GM23248 (cell line): ENCODE data around the gene PEX12.

Source experiments
- EZH2 ChIP-seq: fragments of 200-600 bp; sonication (generic); IDR thresholded peaks from 2 replicates; pipeline ENCODE4 v1.6.1; 2018; ENCODE audit warnings: antibody characterized with exemption, mild to moderate bottlenecking; ENCODE audit not compliant: insufficient read depth, poor library complexity, severe bottlenecking
- EZH2phosphoT487 ChIP-seq: fragments of 200-600 bp; sonication (generic); IDR thresholded peaks from 2 replicates; pipeline ENCODE4 v1.6.1; 2018; ENCODE audit warnings: antibody characterized with exemption, moderate library complexity, mild to moderate bottlenecking, low read depth; ENCODE audit not compliant: insufficient read depth

- TF ChIP-seq EZH2phosphoT487 (no peak), EZH2 (no peak)
Measured at GRCh38 chr17:35596072-35596471, 17.7 kb upstream of the PEX12 start.
